Measurements from ENCODE around the gene ZSCAN10. TPM values are rescaled to one million over a fixed set of nuclear protein-coding genes. Genes with fewer than 3 reads are reported as not detected.

Gene ZSCAN10
- total and polyA plus RNA-seq, 10 donors, result 0.02 to 0.85 (median 0.06) TPM; not detected in 7

GRCh38 chr16:3118204-3118790 lies 19.2 kb upstream of the ZSCAN10 start:
- Histone ChIP-seq H3K36me3 (peaks cover 0 to 58% (median 15%) of the 10 kb centered on the region in 6 donors), H3K4me3 (no peak overlapping the region), H3K27ac (no peak overlapping the region), H3K4me1 (peaks cover 0 to 32% (median 17%) of the 10 kb centered on the region in 6 donors), H3K27me3 (replicated peaks in 1 of 7) (no peaks in the 10 kb centered on the region), H3K9me3 (no peaks in the 10 kb centered on the region)
- intact Hi-C loops (cut with DNase I; ENCODE audit: low total_unique reads), result no loop called here
- WGBS, 5 donors, result 91 to 99% (median 93%) methylated on average over 8 to 16 of the region's 16 CpGs
- no peak for DNase-seq
- TF ChIP-seq POLR2A (IDR thresholded peaks at IDR 0.05), result no peak
- TF ChIP-seq, protein P1, sequence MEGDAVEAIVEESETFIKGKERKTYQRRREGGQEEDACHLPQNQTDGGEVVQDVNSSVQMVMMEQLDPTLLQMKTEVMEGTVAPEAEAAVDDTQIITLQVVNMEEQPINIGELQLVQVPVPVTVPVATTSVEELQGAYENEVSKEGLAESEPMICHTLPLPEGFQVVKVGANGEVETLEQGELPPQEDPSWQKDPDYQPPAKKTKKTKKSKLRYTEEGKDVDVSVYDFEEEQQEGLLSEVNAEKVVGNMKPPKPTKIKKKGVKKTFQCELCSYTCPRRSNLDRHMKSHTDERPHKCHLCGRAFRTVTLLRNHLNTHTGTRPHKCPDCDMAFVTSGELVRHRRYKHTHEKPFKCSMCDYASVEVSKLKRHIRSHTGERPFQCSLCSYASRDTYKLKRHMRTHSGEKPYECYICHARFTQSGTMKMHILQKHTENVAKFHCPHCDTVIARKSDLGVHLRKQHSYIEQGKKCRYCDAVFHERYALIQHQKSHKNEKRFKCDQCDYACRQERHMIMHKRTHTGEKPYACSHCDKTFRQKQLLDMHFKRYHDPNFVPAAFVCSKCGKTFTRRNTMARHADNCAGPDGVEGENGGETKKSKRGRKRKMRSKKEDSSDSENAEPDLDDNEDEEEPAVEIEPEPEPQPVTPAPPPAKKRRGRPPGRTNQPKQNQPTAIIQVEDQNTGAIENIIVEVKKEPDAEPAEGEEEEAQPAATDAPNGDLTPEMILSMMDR (IDR thresholded peaks at IDR 0.05 in 8 of 11, conservative IDR thresholded peaks at IDR 0.05 in 3 of 11), result no peak
- TF ChIP-seq POLR2AphosphoS5 (IDR thresholded peaks at IDR 0.05), result no peak

GRCh38 chr16:3115561-3115960 lies 16.5 kb upstream of the ZSCAN10 start:
- Histone ChIP-seq H3K27me3 (replicated peaks in 1 of 7) (peaks cover 0 to 10% (median 0%) of the 10 kb centered on the region in 7 donors), H3K4me1 (peaks cover 0 to 33% (median 16%) of the 10 kb centered on the region in 6 donors), H3K36me3 (peaks cover 0 to 53% (median 15%) of the 10 kb centered on the region in 6 donors), H3K9me3 (no peaks in the 10 kb centered on the region), H3K27ac (no peak overlapping the region), H3K4me3 (no peak overlapping the region)
- TF ChIP-seq, protein P1 (IDR thresholded peaks at IDR 0.05 in 8 of 11, conservative IDR thresholded peaks at IDR 0.05 in 3 of 11), result no peak
- TF ChIP-seq POLR2AphosphoS5 (IDR thresholded peaks at IDR 0.05), result no peak
- no peak for TF ChIP-seq POLR2A (IDR thresholded peaks at IDR 0.05)
- 71 to 90% (median 82%) methylated on average over 12 to 14 of the region's 14 CpGs for WGBS, 5 donors
- intact Hi-C loops (cut with DNase I; ENCODE audit: low total_unique reads), result no loop called here
- DNase-seq, result no peak

DNA sequence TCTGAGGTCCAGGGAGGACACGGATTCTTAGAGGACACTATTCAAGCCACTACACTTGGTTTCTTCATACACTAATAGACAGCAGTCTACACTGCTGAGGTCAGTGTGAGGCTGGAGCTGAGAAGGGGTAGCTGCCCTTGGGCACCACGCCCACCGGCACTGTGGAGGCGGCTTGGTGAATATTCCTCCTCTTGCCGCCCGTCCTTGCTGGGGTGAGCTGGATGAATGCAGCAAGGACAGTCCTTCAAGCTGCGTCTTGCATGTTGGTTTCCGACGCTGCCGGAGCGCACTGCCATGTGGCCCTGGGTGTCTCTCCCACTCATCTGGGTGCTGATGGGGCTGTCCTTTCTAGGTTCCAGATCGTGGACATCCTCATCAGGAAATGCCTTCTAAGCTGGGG lies 15.9 kb upstream of the ZSCAN10 start:
- H3K36me3 ChIP-seq, result peaks cover 0 to 47% (median 12%) of the 10 kb centered on the region in 6 donors
- peaks cover 0 to 33% (median 16%) of the 10 kb centered on the region in 6 donors for H3K4me1 ChIP-seq
- 88 to 94% (median 92%) methylated on average over 10 to 12 of the region's 12 CpGs for WGBS, 5 donors
- intact Hi-C loops (cut with DNase I; ENCODE audit: low total_unique reads), result no loop called here
- no peaks in the 10 kb centered on the region for H3K9me3 ChIP-seq
- peaks cover 0 to 10% (median 0%) of the 10 kb centered on the region in 7 donors for H3K27me3 ChIP-seq (replicated peaks in 1 of 7)
- no peak overlapping the region for H3K27ac ChIP-seq
- no peak overlapping the region for H3K4me3 ChIP-seq
- no peak for DNase-seq
- TF ChIP-seq POLR2A (IDR thresholded peaks at IDR 0.05) (no peak), POLR2AphosphoS5 (IDR thresholded peaks at IDR 0.05) (no peak)
- TF ChIP-seq, protein P1 (IDR thresholded peaks at IDR 0.05 in 8 of 11, conservative IDR thresholded peaks at IDR 0.05 in 3 of 11), result no peak

GRCh38 chr16:3113765-3114479 lies 14.8 kb upstream of the ZSCAN10 start:
- Histone ChIP-seq H3K4me3 (peak overlapping the region in 5 of 8 donors; percentile 51 to 77 (median 60)), H3K36me3 (peaks cover 0 to 37% (median 1%) of the 10 kb centered on the region in 6 donors), H3K9me3 (no peaks in the 10 kb centered on the region), H3K4me1 (peaks cover 0 to 33% (median 16%) of the 10 kb centered on the region in 6 donors), H3K27me3 (replicated peaks in 1 of 7) (peaks cover 0 to 10% (median 0%) of the 10 kb centered on the region in 7 donors), H3K27ac (no peak overlapping the region)
- TF ChIP-seq, protein P1 (IDR thresholded peaks at IDR 0.05 in 8 of 11, conservative IDR thresholded peaks at IDR 0.05 in 3 of 11), result no peak
- TF ChIP-seq POLR2A (IDR thresholded peaks at IDR 0.05) (no peak), POLR2AphosphoS5 (IDR thresholded peaks at IDR 0.05) (no peak)
- no peak for DNase-seq
- intact Hi-C loops (cut with DNase I; ENCODE audit: low total_unique reads), result no loop called here
- 66 to 83% (median 74%) methylated on average over 13 to 17 of the region's 17 CpGs for WGBS, 5 donors

Measured in spleen (tissue), 11 donors.